K562 (cell line): ENCODE results near the gene ARHGAP22.

Experiments used
- MCM3 ChIP-seq: fragments of 450-650 bp; IDR thresholded peaks from 2 replicates; pipeline ENCODE4 v1.6.1; 2016
- SETDB1 ChIP-seq: IDR thresholded peaks from one replicate; pipeline ENCODE4 v1.6.1; 2012; ENCODE audit warnings: low read length, control low read depth, inconsistent platforms

GRCh38 chr10:48605786-48606529 is 1.1 kb upstream of the ARHGAP22 start:
- TF ChIP-seq SETDB1 = no peak
- no peak for TF ChIP-seq MCM3
